Embryonic facial prominence (tissue), 1 donor: ENCODE data around the gene LGMN.
"Not testable (repeated sequence)": the region's sequence is repeated elsewhere in the genome, so short reads cannot be mapped to it uniquely, and the experiment has no call there.

Experiments used
- DNase-seq: peaks from one replicate; pipeline ENCODE4 v3.0.0-alpha.2; 2016; ENCODE audit errors: extremely low spot score

Gene LGMN

DNA sequence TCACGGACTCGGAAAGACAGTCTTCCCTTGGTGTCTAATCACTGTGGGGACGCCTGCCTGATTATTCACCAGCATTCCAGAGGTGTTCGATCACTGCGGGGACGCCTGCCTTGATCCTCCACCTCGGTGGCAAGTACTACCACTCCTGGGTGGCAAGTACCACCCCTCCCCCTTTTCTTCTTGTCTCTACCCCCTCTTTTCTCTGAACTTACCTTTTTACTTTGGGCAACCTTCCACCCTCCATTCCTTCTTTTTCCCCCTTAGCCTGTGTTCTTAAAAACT is 12.0 kb upstream of the LGMN start:
- DNase-seq: no peak

DNA sequence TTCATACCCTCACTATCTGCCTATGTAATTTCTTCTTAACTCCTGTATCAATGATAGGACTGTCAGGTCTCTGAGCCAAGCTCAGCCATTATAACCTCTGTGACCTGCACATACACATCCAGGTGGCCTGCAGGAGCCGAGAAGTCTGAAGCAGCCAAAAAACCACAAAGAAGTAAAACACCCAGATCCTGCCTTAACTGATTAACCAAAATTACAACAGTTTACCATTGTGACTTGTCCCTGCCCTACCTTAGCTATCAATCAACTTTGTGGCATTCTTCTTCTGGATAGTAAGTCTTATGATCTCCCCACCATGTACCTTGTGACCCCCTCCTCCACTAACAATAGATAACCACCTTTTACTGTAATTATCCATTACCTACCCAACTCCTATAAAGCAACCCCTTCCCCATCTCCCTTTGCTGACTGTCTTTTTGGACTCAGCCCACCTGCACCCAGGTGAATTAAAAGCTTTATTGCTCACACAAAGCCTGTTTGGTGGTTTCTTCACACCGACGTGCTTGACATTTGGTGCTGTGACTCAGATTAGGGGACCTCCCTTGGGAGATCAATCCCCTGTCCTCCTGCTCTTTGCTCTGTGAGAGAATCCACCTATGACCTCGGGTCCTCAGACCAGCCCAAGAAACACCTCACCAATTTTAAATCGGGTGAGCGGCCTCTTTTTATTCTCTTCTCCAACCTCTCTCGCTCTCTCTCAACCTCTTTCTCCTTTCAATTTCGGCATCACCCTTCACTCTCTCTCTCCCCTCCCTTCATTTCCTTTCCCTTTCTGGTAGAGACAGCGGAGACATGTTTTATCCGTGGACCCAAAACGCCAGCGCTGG is 11.5 kb upstream of the LGMN start:
- DNase-seq: no peak

DNA sequence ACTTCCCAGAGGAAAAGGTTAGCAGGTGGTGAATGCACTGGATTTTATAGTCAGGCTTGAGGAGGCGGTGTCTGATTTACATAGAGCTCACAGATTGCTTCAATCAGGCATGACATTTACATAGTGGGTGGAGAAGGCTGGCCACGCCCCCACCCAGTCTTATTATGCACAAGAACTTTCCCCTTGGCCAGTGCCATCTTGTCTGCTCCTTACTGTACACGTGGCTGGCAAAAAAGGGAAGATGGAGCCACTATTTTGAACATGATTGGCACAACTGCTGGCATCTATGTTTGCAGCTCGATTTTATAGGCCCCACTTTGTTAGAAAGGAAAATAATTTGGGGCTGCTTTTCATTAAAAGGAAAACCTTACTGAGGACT is 10.9 kb upstream of the LGMN start:
- no peak for DNase-seq

DNA sequence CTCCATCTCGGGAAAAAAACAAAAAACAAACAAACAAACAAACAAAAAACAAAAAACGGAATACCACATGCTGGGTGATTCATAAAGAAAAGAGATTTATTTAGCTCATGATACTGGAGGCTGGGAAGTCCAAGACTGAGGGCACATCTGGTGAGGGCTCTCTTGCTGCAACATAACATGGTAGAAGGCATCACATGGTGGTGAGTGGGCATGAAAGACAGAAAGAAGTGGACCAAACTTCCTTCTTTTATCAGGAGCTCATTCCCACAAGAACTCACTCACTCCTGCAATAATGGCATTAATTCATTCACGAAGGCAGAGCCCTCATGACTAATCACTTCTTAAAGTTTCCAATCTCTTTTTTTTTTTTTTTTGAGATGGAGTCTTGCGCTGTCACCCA is 8.0 kb upstream of the LGMN start:
- DNase-seq: no peak

DNA sequence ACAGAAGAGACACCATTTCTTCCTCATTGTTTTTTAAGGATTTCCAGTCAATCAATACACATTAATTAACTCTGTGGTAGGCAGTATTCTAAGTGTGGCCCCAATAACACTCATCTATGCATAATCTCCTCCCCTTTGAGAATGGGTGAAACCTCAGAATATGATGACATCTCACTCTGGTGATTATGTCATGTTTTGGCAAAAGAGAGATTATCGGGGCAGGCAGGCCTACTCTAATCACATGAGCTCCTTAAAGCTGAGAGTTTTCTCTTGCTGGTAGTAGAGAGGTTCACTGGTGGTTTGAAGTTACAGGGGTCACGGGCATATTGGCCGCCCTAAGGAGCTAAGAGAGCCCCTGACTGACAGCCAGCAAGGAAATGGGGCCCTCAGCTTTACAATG is 7.1 kb upstream of the LGMN start:
- no peak for DNase-seq

DNA sequence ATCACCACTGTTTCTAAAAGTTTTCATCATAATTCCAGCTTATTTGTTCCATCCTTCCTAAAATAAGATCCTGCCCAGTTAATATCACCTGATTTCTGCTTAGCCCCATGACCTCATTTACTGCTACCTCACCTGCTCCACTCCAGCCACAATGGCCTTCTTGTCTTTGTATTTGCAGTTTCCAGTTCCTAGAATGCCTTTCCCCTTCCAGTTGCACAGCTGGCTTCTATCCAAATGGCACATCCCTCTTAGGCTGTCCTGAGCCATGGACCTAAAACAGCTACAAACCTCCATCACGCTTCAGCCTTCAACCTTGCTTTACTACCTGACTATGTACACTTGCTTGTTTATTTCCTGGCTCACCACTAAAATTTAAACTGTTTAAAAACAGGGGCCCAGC is 6.5 kb upstream of the LGMN start:
- no peak for DNase-seq

DNA sequence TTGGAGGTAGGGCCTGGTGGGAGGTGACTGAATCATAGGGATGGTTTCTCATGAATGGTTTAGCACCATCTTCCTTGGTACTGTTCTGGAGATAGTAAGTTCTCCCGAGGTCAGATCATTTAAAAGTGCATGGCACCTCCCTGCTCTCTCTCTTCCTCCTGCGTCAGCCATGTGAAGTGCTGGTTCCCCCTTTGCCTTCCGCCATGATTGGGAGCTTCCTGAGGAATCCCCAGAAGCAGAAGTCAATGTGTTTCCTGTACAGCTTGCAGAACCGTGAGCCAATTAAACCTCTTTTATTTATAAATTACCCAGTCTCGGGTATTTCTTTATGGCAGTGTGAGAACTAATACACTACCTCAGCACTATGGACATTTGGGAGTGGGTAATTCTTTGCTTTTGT is 4.8 kb upstream of the LGMN start:
- no peak for DNase-seq

DNA sequence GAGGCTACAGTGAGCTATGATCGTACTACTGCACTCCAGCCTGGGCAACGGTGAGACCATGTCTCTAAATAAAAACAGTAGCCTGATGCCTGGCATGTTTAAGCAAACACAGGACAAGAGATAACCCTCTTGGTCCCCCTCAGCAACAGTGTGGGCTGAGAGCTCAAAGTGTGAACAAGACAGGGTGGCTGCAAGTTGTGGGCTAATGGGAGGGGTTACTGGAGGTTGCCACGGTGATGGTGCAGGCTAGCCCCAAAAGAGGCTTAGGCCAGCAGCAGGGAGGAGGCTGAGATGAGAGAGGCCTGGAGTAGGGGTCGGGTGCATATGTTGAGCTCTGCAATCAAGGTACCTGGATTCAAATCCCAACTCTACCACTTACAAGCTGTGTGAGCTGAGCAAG is 3.4 kb upstream of the LGMN start:
- no peak for DNase-seq

DNA sequence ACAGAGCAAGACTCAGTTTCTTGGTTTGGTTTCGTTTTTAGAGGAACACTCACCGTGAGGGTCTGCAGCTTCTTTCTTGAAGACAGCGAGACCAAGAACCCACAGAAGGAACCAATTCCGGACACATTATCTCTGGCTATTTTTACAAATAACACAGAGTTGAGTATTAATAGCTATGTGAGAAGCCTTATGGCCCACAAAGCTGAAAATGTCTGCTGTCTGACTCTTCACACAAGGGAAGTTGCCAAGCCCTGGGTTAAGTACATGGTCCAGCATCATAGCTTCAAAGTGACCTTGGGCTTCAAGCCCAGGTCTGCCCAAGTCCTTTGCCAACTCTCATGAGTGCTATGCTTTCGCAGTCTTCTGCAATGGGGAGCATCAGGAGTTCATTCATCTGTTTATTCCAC is 2.6 kb upstream of the LGMN start:
- DNase-seq: no peak

DNA sequence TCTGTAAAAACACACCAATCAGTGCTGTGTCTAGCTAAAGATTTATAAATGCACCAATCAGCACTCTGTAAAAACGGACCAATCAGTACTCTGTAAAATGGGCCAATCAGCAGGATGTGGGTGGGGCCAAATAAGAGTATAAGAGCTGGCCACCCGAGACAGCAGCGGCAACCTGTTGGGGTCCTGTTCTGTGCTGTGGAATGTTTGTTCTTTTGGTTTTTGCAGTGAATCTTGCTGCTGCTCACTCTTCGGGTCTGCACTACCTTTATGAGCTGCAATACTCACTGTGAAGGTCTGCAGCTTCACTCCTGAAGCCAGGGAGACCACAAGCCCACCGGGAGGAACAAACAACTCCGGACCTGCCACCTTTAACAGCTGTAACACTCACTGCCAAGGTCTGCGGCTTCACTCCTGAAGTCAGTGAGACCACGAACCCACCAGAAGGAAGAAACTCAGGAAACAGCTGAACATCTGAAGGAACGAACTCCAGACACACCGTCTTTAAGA is 1.8 kb upstream of the LGMN start:
- not testable (repeated sequence) for DNase-seq

DNA sequence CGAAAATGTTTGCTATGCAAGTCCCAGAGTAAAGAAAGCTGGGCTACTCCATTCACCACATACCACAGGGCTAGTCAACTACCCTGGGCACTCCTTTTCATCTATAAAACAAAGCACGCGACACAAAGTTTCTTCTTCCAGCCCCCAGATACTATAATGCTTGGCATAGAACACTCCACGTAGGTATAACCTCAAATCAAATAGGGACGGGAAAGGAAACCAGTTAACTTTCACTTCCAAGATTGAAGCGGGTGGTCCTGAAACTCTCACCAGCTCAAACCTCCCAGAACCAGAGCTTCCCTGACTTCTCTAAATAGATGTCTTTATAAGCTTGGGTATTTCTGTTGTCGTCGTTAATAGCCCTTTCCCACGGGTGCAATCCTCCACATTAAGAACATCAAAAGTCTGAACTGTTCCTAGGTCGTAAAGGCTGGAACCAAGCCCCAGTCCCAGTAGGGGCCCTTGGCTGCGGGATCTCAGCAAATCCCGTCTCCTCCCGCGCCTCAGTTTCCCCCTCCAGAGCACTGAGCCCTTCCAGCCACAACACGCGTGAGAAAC is 647 bp downstream of the LGMN start:
- DNase-seq: no peak

DNA sequence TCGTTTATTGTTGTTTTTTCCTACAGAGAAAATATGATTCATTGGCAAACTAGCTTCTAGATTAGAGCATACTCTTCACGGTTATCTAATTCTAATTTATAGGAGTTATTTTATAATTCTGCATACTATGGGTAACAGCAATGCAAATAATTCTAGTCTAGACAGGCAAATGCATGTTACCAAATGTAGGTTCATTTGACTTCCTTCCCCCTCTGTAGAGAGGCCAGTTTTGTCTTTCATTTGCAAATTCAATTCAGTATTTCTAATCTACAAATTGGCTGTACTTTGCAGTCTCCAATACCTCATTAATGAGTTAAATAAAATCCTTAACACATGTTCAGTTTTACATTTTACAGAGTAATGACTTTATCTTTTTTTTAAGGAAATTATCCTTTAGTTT is 4.2 kb downstream of the LGMN start:
- DNase-seq: no peak

DNA sequence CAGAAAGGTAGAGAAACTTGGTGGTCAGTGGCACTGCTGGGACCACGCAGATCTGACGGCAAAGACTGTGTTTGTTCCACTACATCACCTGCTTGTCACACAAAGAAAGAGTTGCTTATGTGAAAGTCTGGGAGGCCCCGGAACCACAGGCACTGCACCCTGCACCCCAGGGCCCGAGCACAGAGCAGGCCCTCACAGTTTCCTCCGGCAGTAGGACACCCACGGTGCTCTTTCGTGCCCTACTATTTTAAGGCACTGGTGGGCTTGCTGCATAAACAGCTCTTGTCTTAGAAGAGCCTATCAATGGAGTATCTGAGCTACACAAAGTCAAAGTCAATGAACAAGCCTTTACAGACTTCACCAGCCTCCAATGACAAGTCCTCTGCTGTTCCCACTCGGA is 8.0 kb downstream of the LGMN start:
- no peak for DNase-seq

DNA sequence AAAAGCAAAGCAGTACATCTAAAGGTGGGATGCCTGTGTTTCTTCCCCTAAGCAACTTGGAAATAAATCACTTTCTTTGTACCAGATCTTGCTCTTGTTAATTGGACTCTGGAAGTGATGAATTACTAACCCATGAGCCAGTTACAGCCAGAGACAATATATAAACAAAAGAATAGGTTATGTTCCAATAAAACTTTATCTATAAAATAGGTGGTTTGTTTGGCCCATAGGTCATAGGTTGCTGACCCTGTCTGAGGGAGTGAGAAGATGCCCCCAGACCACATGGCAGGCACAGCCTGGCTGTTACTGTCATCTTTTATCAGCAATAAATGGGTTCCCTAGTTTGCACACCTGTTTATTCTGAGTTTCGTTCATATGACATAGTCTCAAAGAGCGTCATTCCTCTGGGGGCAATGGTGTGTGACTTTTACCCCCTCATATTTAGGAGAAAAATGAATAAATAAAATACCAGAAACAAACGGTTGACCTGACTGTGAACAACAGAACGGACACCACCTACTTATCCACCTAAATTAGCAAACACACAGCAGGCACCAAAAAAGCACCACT is 10.7 kb downstream of the LGMN start:
- DNase-seq: no peak

DNA sequence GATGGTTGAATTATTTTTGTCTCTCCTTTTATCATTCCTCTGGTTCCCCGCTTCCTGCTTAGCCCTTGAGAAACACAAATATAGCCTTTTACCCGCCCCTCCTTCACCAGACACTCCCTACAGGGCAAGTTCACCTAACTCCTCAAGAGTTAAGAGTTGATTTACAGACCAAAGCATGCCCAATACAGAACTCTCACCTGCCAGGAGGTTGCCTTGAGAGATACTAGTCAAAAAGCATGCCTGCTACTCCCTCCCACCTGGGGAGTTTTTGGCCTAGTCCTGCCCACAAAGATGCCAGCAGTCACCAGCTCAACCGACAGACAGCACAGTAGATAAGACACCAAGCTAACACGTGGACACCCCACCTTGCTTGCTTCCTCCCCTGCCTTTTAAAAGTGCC is 11.2 kb downstream of the LGMN start:
- no peak for DNase-seq

DNA sequence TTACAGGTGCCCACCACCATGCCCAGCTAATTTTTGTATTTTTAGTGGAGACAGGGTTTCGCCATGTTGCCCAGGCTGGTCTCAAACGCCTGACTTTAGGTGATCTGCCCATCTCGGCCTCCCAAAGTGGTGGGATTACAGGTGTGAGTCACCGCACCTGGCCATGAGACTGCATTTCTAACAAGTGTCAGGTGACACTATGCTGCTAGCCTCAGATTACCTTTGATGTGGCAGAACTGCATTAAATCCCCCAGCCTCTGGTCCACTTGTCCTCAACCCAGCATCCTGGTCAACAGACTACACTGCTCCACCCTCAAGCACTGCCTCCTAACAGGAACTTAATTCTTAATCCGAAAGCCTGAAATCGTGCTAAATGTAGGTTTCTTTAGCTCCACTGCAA is 13.1 kb downstream of the LGMN start:
- DNase-seq: no peak

DNA sequence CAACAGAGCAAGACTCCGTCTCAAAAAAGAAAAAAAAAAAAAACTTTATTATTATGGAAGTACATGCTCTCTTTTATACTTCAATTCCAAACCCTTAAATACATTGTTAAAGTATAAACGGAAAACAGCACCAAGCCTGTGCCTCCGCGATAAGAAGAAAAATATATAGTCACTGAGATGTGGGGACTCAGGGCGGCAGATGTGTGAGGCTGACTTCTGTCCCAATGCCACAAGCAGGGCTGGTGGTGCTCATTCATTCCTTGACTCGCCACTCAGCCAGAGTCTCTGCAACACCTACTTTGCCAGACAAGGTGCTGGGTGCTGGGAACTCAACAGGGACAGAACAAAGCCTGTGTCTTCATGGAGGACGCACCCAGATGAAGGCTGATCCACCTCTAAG is 13.8 kb downstream of the LGMN start:
- no peak for DNase-seq

DNA sequence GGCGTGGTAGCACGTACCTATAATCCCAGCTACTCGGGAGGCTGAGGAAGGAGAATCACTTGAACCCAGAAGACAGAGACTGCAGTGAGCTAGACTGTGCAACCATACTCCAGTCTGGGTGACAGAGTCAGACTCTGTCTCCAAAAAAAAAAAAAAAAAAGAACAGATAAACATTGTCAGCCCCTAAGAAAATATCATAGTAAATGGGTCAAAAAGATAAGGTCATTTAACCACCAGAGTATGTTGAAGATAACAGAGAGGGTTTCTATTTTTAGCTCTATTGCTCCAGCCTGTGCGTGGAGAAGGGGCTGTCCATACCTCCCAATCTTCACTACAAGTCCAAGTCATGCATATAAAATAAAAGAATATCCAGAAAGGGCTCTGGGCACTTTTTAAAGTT is 15.4 kb downstream of the LGMN start:
- no peak for DNase-seq

DNA sequence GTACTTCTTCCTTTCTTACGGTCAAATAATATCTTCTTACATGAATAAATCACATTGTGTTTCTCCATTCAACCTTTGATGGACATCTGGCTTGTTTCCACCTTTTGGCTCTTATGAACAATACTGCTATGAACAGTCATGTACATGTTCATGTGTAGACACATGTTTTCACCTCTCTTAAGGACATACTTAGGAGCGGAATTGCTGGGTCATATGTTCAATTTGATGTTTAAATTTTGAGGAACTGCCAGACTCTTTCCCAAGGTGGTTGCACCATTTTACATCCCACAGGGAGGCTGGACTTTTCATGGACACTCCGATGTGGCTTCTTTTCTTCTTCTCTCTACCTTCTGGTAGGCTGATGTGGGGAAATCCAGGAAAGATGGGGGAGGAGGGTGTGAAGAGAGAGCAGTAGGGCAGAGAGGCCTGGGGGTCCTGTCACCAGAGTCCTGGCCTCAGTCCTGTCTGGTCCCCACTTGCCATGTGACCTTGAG is 16.8 kb downstream of the LGMN start:
- no peak for DNase-seq

DNA sequence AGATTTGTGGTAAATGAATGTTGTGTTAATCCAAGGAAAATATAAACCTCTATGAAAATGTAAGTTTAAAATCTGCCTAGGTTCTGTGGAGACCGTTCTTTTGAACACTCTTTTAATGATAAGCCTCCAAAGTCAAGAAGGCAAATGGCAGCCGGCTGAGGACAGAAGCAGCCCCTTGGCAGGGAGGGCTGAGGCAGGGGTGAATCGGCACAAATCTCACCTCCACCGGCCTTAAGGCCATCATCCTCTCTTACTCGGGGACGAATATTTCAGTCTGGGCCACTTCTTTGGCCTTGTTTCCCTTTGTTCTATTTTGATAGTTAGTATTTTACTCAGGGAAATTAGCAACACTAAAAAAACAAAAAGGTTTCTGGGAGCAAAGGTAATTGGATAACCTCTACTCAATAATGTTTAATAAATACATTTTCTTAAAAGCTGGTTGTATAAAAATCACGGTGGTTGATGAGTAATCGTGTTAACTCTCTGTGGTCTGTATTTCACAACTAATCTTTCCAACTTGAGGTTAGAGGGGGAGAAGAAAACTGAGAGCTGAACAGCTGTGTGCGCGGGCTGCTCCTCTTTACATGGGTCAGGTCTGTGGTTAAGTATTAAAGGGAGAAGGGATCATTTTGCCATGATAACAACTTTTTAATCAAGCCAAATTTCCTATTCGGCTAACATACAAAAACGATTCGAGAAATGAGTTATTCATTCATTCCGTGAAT is 18.6 kb downstream of the LGMN start:
- DNase-seq: no peak

DNA sequence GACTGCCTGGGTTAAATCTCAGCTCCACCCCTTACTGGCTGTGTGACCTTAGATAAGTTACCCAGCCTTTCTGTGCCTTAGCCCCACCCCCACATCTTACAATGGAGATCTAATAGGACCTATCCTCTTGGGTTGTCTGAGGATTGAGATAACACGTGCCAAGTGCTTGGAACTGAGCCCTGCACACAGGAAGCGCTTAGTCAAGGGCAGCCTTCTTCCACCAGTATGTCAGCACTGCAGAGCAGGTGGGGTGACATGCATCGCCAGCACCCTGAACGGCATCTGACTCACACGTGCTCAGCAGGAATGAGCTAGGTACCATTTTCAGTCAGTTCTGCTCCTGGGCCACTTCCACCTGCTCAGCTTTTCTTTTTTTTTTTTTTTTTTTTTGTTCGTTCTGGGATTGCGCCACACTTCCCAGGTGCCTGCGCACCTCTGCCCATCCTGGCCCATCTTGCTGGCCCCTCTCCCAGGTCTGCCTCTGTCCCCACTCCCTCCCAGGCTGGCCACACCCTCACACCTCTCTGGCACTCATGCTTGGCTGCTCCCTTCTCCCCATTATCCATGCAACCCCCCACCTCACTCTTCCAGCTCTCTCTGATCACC is 19.6 kb downstream of the LGMN start:
- no peak for DNase-seq

DNA sequence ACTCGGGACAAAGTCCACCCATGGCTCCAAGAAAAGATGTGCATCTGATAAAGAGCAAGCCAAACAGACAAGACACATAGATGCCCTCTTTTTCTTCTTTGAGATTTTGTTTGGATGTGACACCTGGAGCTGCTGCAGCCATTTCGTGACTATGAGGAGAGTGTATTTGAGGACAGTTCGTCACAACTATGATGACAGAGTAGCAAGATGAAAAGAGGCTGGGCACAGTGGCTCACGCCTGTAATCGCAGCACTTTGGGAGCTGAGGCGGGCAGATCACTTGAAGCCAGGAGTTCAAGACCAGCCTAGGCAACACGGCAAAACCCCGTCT is 21.5 kb downstream of the LGMN start:
- DNase-seq: no peak
